22Rv1 (cell line): ENCODE data around the gene TBC1D1.

ENCODE experiments used
- H3K27ac ChIP-seq: fragments of 450-650 bp; 2 replicates; pipeline ENCODE4 v1.5.1; 2017
- CTCF ChIP-seq: fragments of 450-650 bp; IDR thresholded peaks from 2 replicates; pipeline ENCODE4 v1.5.1; 2017; ENCODE audit warnings: mild to moderate bottlenecking
- ZFX ChIP-seq: fragments of 450-650 bp; IDR thresholded peaks from 2 replicates; pipeline ENCODE4 v1.6.1; 2017; ENCODE audit warnings: antibody characterized with exemption, borderline replicate concordance

Gene TBC1D1

GRCh38 chr4:38099020-38099600 lies 208.2 kb downstream of the TBC1D1 start:
- no peak for TF ChIP-seq CTCF
- TF ChIP-seq ZFX = no peak
- no peak overlapping the region for H3K27ac ChIP-seq

- TF ChIP-seq CTCF (no peak), ZFX (no peak)
- no peak overlapping the region for H3K27ac ChIP-seq
Observed at GRCh38 chr4:38099908-38100407, 209.1 kb downstream of the TBC1D1 start.

DNA sequence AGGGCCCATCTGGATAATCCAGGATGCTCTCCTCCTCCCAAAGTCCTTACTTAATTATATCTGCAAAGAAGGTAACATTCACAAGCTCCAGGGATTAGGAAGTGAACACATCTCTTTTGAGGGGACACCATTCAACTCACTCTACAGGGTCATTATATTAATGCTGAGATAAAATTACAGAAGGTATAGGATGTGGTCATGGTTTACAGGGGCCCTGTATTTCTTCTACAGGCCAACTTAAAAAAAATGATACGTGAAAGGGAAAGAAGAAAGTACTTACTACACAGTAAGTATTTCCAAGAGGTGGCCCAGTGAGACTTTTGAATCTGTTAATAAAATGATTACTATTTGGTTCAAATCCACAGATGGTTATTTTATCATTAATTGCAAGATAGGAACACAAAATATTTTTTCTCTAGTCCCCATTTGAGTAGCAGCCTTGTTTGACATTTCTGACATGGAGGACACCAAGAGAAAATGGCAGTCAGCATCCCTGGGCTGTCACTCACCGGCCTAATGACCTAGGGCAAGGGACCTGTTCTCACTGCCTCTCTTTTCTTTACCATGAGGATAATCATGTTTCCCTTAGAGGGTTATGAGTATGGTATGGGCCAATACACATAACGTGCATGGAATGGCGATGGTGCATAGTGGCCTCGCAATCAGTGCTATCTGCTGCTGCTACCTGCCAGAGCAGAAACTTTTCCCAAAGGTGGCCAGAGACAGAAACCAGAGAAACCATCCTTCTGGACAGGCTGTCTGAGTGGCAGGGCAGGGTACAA lies 209.8 kb downstream of the TBC1D1 start:
- TF ChIP-seq CTCF (no peak), ZFX (no peak)

GRCh38 chr4:38101563-38101962 lies 210.7 kb downstream of the TBC1D1 start:
- TF ChIP-seq ZFX (no peak), CTCF (no peak)
- no peak overlapping the region for H3K27ac ChIP-seq

More for the DNA sequence above, 209.8 kb downstream of the TBC1D1 start:
- no peak overlapping the region for H3K27ac ChIP-seq

- no peak for TF ChIP-seq ZFX
- TF ChIP-seq CTCF = no peak
- no peak overlapping the region for H3K27ac ChIP-seq
Observed at GRCh38 chr4:38102957-38103588, 212.2 kb downstream of the TBC1D1 start.

- H3K27ac ChIP-seq = no peak overlapping the region
- TF ChIP-seq ZFX = no peak
- TF ChIP-seq CTCF = no peak
Observed at GRCh38 chr4:38105475-38106220, 214.8 kb downstream of the TBC1D1 start.
